Neuronal stem cell (in vitro differentiated cells): ENCODE results near the gene NHS.

Experiments used
- DNase-seq: peaks from one replicate; pipeline ENCODE4 v3.0.0-alpha.2; 2013; ENCODE audit warnings: low spot score
- H2AFZ ChIP-seq: one replicate; pipeline ENCODE4 v1.6.1; 2013; ENCODE audit warnings: mild to moderate bottlenecking, low read length, inconsistent platforms
- H2AK5ac ChIP-seq: 2 replicates; pipeline ENCODE4 v1.6.1; 2013; ENCODE audit warnings: low read depth, mild to moderate bottlenecking, inconsistent platforms, low read length, moderate library complexity, mixed read lengths
- H2BK120ac ChIP-seq: 2 replicates; pipeline ENCODE4 v1.6.1; 2013; ENCODE audit warnings: low read depth, mild to moderate bottlenecking, inconsistent platforms, low read length, moderate library complexity, mixed read lengths
- H2BK12ac ChIP-seq: one replicate; pipeline ENCODE4 v1.6.1; 2013; ENCODE audit warnings: low read length, inconsistent platforms
- H2BK15ac ChIP-seq: 2 replicates; pipeline ENCODE4 v1.6.1; 2013; ENCODE audit warnings: mild to moderate bottlenecking, low read length, inconsistent platforms, mixed read lengths
- H2BK5ac ChIP-seq: one replicate; pipeline ENCODE4 v1.6.1; 2013; ENCODE audit warnings: inconsistent platforms, mild to moderate bottlenecking, low read length, moderate library complexity
- H3K14ac ChIP-seq: one replicate; pipeline ENCODE4 v1.6.1; 2013; ENCODE audit warnings: low read length, inconsistent platforms
- H3K18ac ChIP-seq: 2 replicates; pipeline ENCODE4 v1.6.1; 2013; ENCODE audit warnings: low read length, inconsistent platforms
- H3K23ac ChIP-seq: 2 replicates; pipeline ENCODE4 v1.6.1; 2013; ENCODE audit warnings: low read depth, mild to moderate bottlenecking, mixed read lengths, low read length, inconsistent platforms; ENCODE audit not compliant: poor library complexity
- H3K27ac ChIP-seq: replicated peaks from 3 replicates; pipeline ENCODE4 v1.5.1; 2013; ENCODE audit warnings: low read length, inconsistent platforms
- H3K27me3 ChIP-seq, 3 experiments: 2 replicates each; pipeline ENCODE4 v1.6.1; 2013; ENCODE audit warnings: low read length in 3 of 3, mild to moderate bottlenecking in 2 of 3, inconsistent platforms in 1 of 3, low read depth in 1 of 3, mixed read lengths in 1 of 3, moderate library complexity in 1 of 3; ENCODE audit not compliant: control insufficient read depth in 3 of 3, insufficient read depth in 3 of 3
- H3K36me3 ChIP-seq, 2 donors: replicated peaks in 1 of 2; 2 replicates each; pipeline ENCODE4 v1.6.1; 2013; ENCODE audit warnings: low read length in 2 of 2; ENCODE audit not compliant: control insufficient read depth in 2 of 2, insufficient read depth in 2 of 2
- H3K4ac ChIP-seq: 2 replicates; pipeline ENCODE4 v1.6.1; 2013; ENCODE audit warnings: inconsistent platforms, mild to moderate bottlenecking, low read length, moderate library complexity
- H3K4me1 ChIP-seq, 2 donors: 1 replicate in 1 of 2; 2 replicates in 1 of 2; pipeline ENCODE4 v1.6.1; 2013; ENCODE audit warnings: low read length in 2 of 2, low read depth in 1 of 2; ENCODE audit not compliant: control insufficient read depth in 2 of 2, insufficient read depth in 1 of 2
- H3K4me2 ChIP-seq: one replicate; pipeline ENCODE4 v1.6.1; 2013; ENCODE audit warnings: mild to moderate bottlenecking, low read length, inconsistent platforms; ENCODE audit not compliant: insufficient read depth, poor library complexity, severe bottlenecking
- H3K4me3 ChIP-seq, 2 donors: 2 replicates each; pipeline ENCODE4 v1.5.1; 2013; ENCODE audit warnings: low read length in 2 of 2, mild to moderate bottlenecking in 2 of 2, inconsistent platforms in 1 of 2, moderate library complexity in 1 of 2
- H3K79me1 ChIP-seq: one replicate; pipeline ENCODE4 v1.6.1; 2013; ENCODE audit warnings: low read depth, mild to moderate bottlenecking, inconsistent platforms, low read length, moderate library complexity
- H3K9ac ChIP-seq: one replicate; pipeline ENCODE4 v1.6.1; 2013; ENCODE audit warnings: mild to moderate bottlenecking, low read depth, low read length, inconsistent platforms; ENCODE audit not compliant: poor library complexity
- H3K9me3 ChIP-seq, 2 donors: replicated peaks in 1 of 2; 2 replicates each; pipeline versions ENCODE3 to v1.6.1; 2013; ENCODE audit warnings: low read length in 2 of 2, mild to moderate bottlenecking in 2 of 2, inconsistent platforms in 1 of 2, low read depth in 1 of 2, mixed read lengths in 1 of 2, moderate library complexity in 1 of 2; ENCODE audit not compliant: control insufficient read depth in 2 of 2, insufficient read depth in 1 of 2
- H4K8ac ChIP-seq: one replicate; pipeline ENCODE4 v1.6.1; 2013; ENCODE audit warnings: low read depth, mild to moderate bottlenecking, inconsistent platforms, low read length, moderate library complexity
- H4K91ac ChIP-seq: one replicate; pipeline ENCODE4 v1.6.1; 2013; ENCODE audit warnings: low read length, low read depth, mild to moderate bottlenecking, inconsistent platforms; ENCODE audit not compliant: poor library complexity
- WGBS, 2 donors: extraction: QIAGEN DNeasy Blood & Tissue Kit; methylation state at CpG; one replicate each; pipeline ENCODE4 v1.1.7; 2013; ENCODE audit warnings: missing lambda C conversion rate in 2 of 2, mixed read lengths in 1 of 2; ENCODE audit not compliant: insufficient read length in 2 of 2, insufficient replicate concordance in 1 of 2; ENCODE audit errors: extremely low coverage in 2 of 2; 5-methylcytosine and 5-hydroxymethylcytosine counted together

Gene NHS

GRCh38 chrX:17403189-17403691 is 28.2 kb downstream of the NHS start:
- H4K91ac ChIP-seq = no peak overlapping the region
- no peak overlapping the region for H4K8ac ChIP-seq
- no peak overlapping the region for H3K27ac ChIP-seq
- H2AFZ ChIP-seq = no peak overlapping the region
- H2BK120ac ChIP-seq = no peak overlapping the region
- no peak overlapping the region for H3K14ac ChIP-seq
- H3K4me2 ChIP-seq = no peak overlapping the region
- no peaks in the 10 kb centered on the region for H3K4me1 ChIP-seq
- H3K36me3 ChIP-seq = no peaks in the 10 kb centered on the region
- no peak overlapping the region for H3K9ac ChIP-seq
- H3K4ac ChIP-seq = no peak overlapping the region
- no peak overlapping the region for H2BK15ac ChIP-seq
- no peak for DNase-seq
- no peak overlapping the region for H3K4me3 ChIP-seq
- H2AK5ac ChIP-seq = no peak overlapping the region
- WGBS, 2 donors = no CpG with 5 or more reads among the region's 2 CpGs
- no peak overlapping the region for H2BK12ac ChIP-seq
- no peaks in the 10 kb centered on the region for H3K79me1 ChIP-seq
- H3K23ac ChIP-seq = no peak overlapping the region
- H2BK5ac ChIP-seq = no peak overlapping the region
- no peaks in the 10 kb centered on the region for H3K9me3 ChIP-seq
- H3K18ac ChIP-seq = no peak overlapping the region
- peaks cover 0 to 5% (median 0%) of the 10 kb centered on the region in 3 experiments for H3K27me3 ChIP-seq

- Histone ChIP-seq H3K9me3 (no peaks in the 10 kb centered on the region), H3K4ac (no peak overlapping the region), H3K27ac (no peak overlapping the region), H3K36me3 (no peaks in the 10 kb centered on the region), H3K79me1 (no peaks in the 10 kb centered on the region), H4K8ac (no peak overlapping the region), H4K91ac (no peak overlapping the region), H3K18ac (no peak overlapping the region), H2BK12ac (no peak overlapping the region), H3K4me3 (no peak overlapping the region), H3K27me3 (peaks cover 0 to 5% (median 0%) of the 10 kb centered on the region in 3 experiments), H2BK120ac (no peak overlapping the region), H3K23ac (no peak overlapping the region), H3K4me1 (no peaks in the 10 kb centered on the region), H2AFZ (no peak overlapping the region), H2AK5ac (no peak overlapping the region), H3K9ac (no peak overlapping the region), H3K4me2 (no peak overlapping the region), H3K14ac (no peak overlapping the region), H2BK15ac (no peak overlapping the region), H2BK5ac (no peak overlapping the region)
- DNase-seq = no peak
- no CpG with 5 or more reads among the region's 3 CpGs for WGBS, 2 donors
Observed at GRCh38 chrX:17403972-17404371, 29.0 kb downstream of the NHS start.

GRCh38 chrX:17405225-17405969 is 30.4 kb downstream of the NHS start:
- no peak overlapping the region for H4K8ac ChIP-seq
- no peaks in the 10 kb centered on the region for H3K79me1 ChIP-seq
- no peak overlapping the region for H2AFZ ChIP-seq
- no peak overlapping the region for H2BK120ac ChIP-seq
- no peak overlapping the region for H3K4me2 ChIP-seq
- H3K9ac ChIP-seq = no peak overlapping the region
- H3K9me3 ChIP-seq = no peaks in the 10 kb centered on the region
- H3K18ac ChIP-seq = no peak overlapping the region
- WGBS, 2 donors = no CpG with 5 or more reads among the region's 5 CpGs
- no peak overlapping the region for H3K14ac ChIP-seq
- H3K36me3 ChIP-seq = no peaks in the 10 kb centered on the region
- H3K4me3 ChIP-seq = no peak overlapping the region
- no peak overlapping the region for H3K23ac ChIP-seq
- no peak overlapping the region for H3K27ac ChIP-seq
- H3K4ac ChIP-seq = no peak overlapping the region
- H2BK15ac ChIP-seq = no peak overlapping the region
- peaks cover 0 to 3% of the 10 kb centered on the region in 2 donors for H3K4me1 ChIP-seq
- no peak overlapping the region for H2BK5ac ChIP-seq
- peaks cover 0 to 5% (median 0%) of the 10 kb centered on the region in 3 experiments for H3K27me3 ChIP-seq
- no peak for DNase-seq
- H2BK12ac ChIP-seq = no peak overlapping the region
- no peak overlapping the region for H4K91ac ChIP-seq
- H2AK5ac ChIP-seq = no peak overlapping the region

DNA sequence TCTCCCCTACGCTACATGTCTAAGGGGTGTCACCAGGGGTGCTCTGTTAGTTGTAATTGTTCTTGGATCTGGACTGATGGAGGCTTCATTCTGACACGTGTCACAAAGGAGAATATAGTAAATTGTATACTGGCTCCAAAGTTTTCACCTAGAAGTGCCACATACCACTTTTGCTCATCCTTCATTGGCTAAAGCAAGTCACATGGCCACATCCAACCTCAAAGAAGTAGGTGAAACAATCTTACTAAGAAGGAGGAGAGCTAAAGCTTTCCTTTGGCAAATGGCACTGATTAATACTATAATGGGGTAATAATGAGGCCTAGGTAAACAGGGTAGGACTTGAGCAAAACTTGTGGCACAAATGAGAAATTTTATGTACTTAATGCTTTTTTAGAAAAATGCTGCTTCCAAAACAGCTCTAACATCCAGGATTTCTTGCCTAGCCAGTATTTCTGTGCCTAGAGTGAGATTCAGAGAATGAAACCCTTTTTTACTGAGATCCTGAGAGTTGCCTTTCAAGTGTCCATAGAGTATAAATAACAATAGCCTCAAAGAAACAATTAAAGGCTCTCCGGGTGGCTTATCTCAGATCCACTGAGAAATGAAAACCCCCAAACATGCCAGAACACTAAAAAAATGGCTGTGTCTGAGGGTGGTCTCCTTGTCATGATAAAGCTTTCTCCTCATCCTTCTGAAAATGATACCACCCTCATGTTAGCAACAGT is 34.7 kb downstream of the NHS start:
- Histone ChIP-seq H3K9me3 (no peaks in the 10 kb centered on the region), H3K79me1 (no peaks in the 10 kb centered on the region), H2AK5ac (no peak overlapping the region), H3K4me1 (peaks cover 6 to 10% of the 10 kb centered on the region in 2 donors), H3K18ac (no peak overlapping the region), H2BK120ac (no peak overlapping the region), H3K4ac (no peak overlapping the region), H3K23ac (no peak overlapping the region), H3K27ac (no peak overlapping the region), H2AFZ (peak overlapping the region; percentile 57), H3K9ac (no peak overlapping the region), H3K4me3 (no peak overlapping the region), H4K91ac (no peak overlapping the region), H3K27me3 (peaks cover 0 to 8% (median 0%) of the 10 kb centered on the region in 3 experiments), H2BK12ac (no peak overlapping the region), H3K4me2 (no peak overlapping the region), H2BK15ac (no peak overlapping the region), H2BK5ac (no peak overlapping the region), H3K14ac (no peak overlapping the region), H4K8ac (no peak overlapping the region), H3K36me3 (no peaks in the 10 kb centered on the region)
- DNase-seq = no peak
- WGBS, 2 donors = no CpG with 5 or more reads among the region's 3 CpGs
